Measurements from ENCODE around the gene GLIS2.

The GLIS2 gene

GRCh38 chr16:4349332-4349731, 33.5 kb downstream of the GLIS2 start:
- DNase-seq (ENCODE audit: low spot score): no peak
- TF ChIP-seq CTCF (IDR thresholded peaks at IDR 0.05; ENCODE audit: borderline replicate concordance, control extremely low read depth, extremely low read depth, insufficient read depth, missing control alignments): no peak
- in situ Hi-C loops (cut with MboI; ENCODE audit: low sequenced_read_pairs, unreplicated experiment): no loop called here

- in situ Hi-C loops (cut with MboI; ENCODE audit: low sequenced_read_pairs, unreplicated experiment): no loop called here
- no peak for TF ChIP-seq CTCF (IDR thresholded peaks at IDR 0.05; ENCODE audit: borderline replicate concordance, control extremely low read depth, extremely low read depth, insufficient read depth, missing control alignments)
- no peak for DNase-seq (ENCODE audit: low spot score)
Observed at GRCh38 chr16:4350365-4350786, 34.5 kb downstream of the GLIS2 start.

GRCh38 chr16:4350787-4351659, 35.2 kb downstream of the GLIS2 start, which contains the start of gene PAM16:
TSS of gene PAM16 (minus strand) at chr16:4351321. CDS start at chr16:4351234, 87 bp downstream.
- DNase-seq (ENCODE audit: low spot score): peak; percentile 99
- in situ Hi-C loops (cut with MboI; ENCODE audit: low sequenced_read_pairs, unreplicated experiment): no loop called here
- TF ChIP-seq CTCF (IDR thresholded peaks at IDR 0.05; ENCODE audit: borderline replicate concordance, control extremely low read depth, extremely low read depth, insufficient read depth, missing control alignments): no peak

- in situ Hi-C loops (cut with MboI; ENCODE audit: low sequenced_read_pairs, unreplicated experiment): no loop called here
- TF ChIP-seq CTCF (IDR thresholded peaks at IDR 0.05; ENCODE audit: borderline replicate concordance, control extremely low read depth, extremely low read depth, insufficient read depth, missing control alignments): no peak
- no peak for DNase-seq (ENCODE audit: low spot score)
Observed at GRCh38 chr16:4351880-4352279, 36.0 kb downstream of the GLIS2 start.

GRCh38 chr16:4352843-4353242, 37.0 kb downstream of the GLIS2 start:
- DNase-seq (ENCODE audit: low spot score): no peak
- TF ChIP-seq CTCF (IDR thresholded peaks at IDR 0.05; ENCODE audit: borderline replicate concordance, control extremely low read depth, extremely low read depth, insufficient read depth, missing control alignments): no peak
- in situ Hi-C loops (cut with MboI; ENCODE audit: low sequenced_read_pairs, unreplicated experiment): no loop called here

- in situ Hi-C loops (cut with MboI; ENCODE audit: low sequenced_read_pairs, unreplicated experiment): no loop called here
- DNase-seq (ENCODE audit: low spot score): no peak
- TF ChIP-seq CTCF (IDR thresholded peaks at IDR 0.05; ENCODE audit: borderline replicate concordance, control extremely low read depth, extremely low read depth, insufficient read depth, missing control alignments): no peak
Observed at GRCh38 chr16:4353675-4354074, 37.8 kb downstream of the GLIS2 start.

Measured in GM13976 (cell line).